ENCODE measurements around the gene UGT2A2.
"Not testable (repeated sequence)": the region's sequence is repeated elsewhere in the genome, so short reads cannot be mapped to it uniquely, and the experiment has no call there.

Gene UGT2A2

GRCh38 chr4:69639542-69639941 lies at the start of gene UGT2A2:
TSS of gene UGT2A2 (minus strand) at chr4:69639642. CDS start at chr4:69639640, 2 bp downstream.
- H3K4me3 ChIP-seq (replicated peaks in 1 of 2; ENCODE audit: low read depth in 2 of 2, low read length in 2 of 2), result no peak within 1 kb of the TSS
- no peak for TF ChIP-seq CTCF (IDR thresholded peaks at IDR 0.05; ENCODE audit: low read depth, low read length)
- no peak for DNase-seq (ENCODE audit: low read depth in 2 of 2)

GRCh38 chr4:69684804-69685203 lies 45.4 kb upstream of the UGT2A2 start:
- no peak for TF ChIP-seq CTCF (IDR thresholded peaks at IDR 0.05; ENCODE audit: low read depth, low read length)
- DNase-seq (ENCODE audit: low read depth in 2 of 2), result no peak
- no peak overlapping the region for H3K4me3 ChIP-seq (replicated peaks in 1 of 2; ENCODE audit: low read depth in 2 of 2, low read length in 2 of 2)

- no peak overlapping the region for H3K4me3 ChIP-seq (replicated peaks in 1 of 2; ENCODE audit: low read depth in 2 of 2, low read length in 2 of 2)
- TF ChIP-seq CTCF (IDR thresholded peaks at IDR 0.05; ENCODE audit: low read depth, low read length), result no peak
Measured at GRCh38 chr4:69668680-69669079, 29.2 kb upstream of the UGT2A2 start.

GRCh38 chr4:69664009-69664408 lies 24.6 kb upstream of the UGT2A2 start:
- not testable (repeated sequence) for DNase-seq (ENCODE audit: low read depth in 2 of 2); H3K4me3 ChIP-seq (replicated peaks in 1 of 2; ENCODE audit: low read depth in 2 of 2, low read length in 2 of 2)

More at GRCh38 chr4:69668680-69669079, 29.2 kb upstream of the UGT2A2 start:
- DNase-seq (ENCODE audit: low read depth in 2 of 2), result no peak

- H3K4me3 ChIP-seq (replicated peaks in 1 of 2; ENCODE audit: low read depth in 2 of 2, low read length in 2 of 2); DNase-seq (ENCODE audit: low read depth in 2 of 2): not testable (repeated sequence)
Measured at GRCh38 chr4:69661130-69661803, 21.8 kb upstream of the UGT2A2 start.

GRCh38 chr4:69658133-69658532 lies 18.7 kb upstream of the UGT2A2 start:
- no peak overlapping the region for H3K4me3 ChIP-seq (replicated peaks in 1 of 2; ENCODE audit: low read depth in 2 of 2, low read length in 2 of 2)
- no peak for DNase-seq (ENCODE audit: low read depth in 2 of 2)
- TF ChIP-seq CTCF (IDR thresholded peaks at IDR 0.05; ENCODE audit: low read depth, low read length), result no peak

GRCh38 chr4:69656653-69657158 lies 17.3 kb upstream of the UGT2A2 start:
- no peak for DNase-seq (ENCODE audit: low read depth in 2 of 2)
- no peak overlapping the region for H3K4me3 ChIP-seq (replicated peaks in 1 of 2; ENCODE audit: low read depth in 2 of 2, low read length in 2 of 2)
- no peak for TF ChIP-seq CTCF (IDR thresholded peaks at IDR 0.05; ENCODE audit: low read depth, low read length)

- H3K4me3 ChIP-seq (replicated peaks in 1 of 2; ENCODE audit: low read depth in 2 of 2, low read length in 2 of 2), result no peak within 1 kb of the TSS
- no peak for TF ChIP-seq CTCF (IDR thresholded peaks at IDR 0.05; ENCODE audit: low read depth, low read length)
- DNase-seq (ENCODE audit: low read depth in 2 of 2), result no peak
Measured at GRCh38 chr4:69653147-69653546, 13.7 kb upstream of the UGT2A2 start, which contains the start of gene UGT2A1. TSS of gene UGT2A1 (minus strand) at chr4:69653247. CDS start at chr4:69647644, 5,603 bp downstream.
